DMS 273 (cell line): ENCODE data around the gene UBTFL1.
"Not testable (repeated sequence)": the region's sequence is repeated elsewhere in the genome, so short reads cannot be mapped to it uniquely, and the experiment has no call there.

ENCODE experiments used
- DNase-seq: peaks from one replicate; lab custom pipeline; 2025; ENCODE audit not compliant: unreplicated experiment; lab: John Stamatoyannopoulos, UW

The UBTFL1 gene

DNA sequence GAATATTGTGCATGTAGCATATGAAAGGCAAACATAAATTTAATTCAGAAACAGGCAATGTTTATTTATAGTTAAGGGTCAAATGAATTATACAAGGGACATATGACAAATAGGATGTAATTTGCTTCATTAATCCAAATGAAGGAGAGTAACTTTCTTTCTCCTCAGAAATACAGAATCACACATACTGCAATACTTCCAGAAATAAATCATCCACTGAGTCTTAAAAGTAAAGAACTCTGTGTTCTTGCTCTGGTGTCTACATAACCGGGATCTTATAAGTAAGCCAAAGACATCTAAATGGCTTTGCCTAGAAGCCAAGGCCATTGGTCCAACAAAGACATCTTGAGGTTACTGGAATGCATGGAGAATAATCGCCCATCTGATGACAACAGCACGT is at the start of gene UBTFL1:
UBTFL1 (plus strand) TSS at position 301 of the 400 bp plus-strand sequence; CDS start at position 301, 0 bp downstream.
- not testable (repeated sequence) for DNase-seq

- DNase-seq, result not testable (repeated sequence)
Measured at GRCh38 chr11:90051591-90052209, 34.0 kb upstream of the UBTFL1 start.

GRCh38 chr11:90052311-90052710 is 33.4 kb upstream of the UBTFL1 start:
- DNase-seq, result not testable (repeated sequence)

DNA sequence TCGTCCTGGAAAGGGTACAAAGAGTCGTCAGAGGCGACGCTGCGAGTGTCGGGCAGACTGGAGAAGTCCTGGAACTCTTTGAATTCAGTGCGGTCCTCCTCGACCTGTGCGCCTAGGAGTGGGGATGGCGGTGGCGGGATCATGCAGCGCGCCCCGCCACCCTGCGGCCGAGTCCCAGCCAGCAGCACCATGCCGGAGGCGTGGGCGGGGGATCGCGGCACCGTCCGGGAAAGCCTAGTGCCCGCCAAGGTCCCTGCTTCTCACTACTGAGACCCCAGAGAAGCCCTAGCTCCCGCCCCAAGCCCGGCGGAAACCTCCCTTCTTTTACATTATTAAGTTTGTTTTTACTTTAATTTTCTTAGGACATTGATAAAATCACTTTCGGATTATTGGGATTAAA is 32.2 kb upstream of the UBTFL1 start:
- not testable (repeated sequence) for DNase-seq

GRCh38 chr11:90088731-90089130 is 3.0 kb downstream of the UBTFL1 start:
- not testable (repeated sequence) for DNase-seq

- DNase-seq, result not testable (repeated sequence)
Measured at GRCh38 chr11:90095230-90095924, 9.6 kb downstream of the UBTFL1 start.

DNA sequence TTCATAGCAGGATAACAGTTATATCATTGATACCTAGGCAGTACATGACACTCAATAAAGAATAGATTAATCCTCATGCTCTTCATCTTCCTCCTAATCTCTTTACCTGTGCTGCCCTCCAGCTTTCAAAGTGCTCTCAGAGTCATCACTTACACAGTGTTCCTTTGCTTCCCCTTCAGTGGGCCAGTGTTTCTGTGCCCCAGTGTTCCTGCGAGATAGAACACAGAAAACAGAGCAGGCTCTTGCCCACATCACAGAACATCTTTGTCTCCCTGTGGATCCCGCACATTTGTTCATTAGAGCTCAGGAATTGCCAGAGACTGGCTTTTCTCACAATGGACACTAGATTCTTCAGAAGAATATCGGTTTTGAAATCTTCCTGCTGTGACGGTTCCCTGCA is 12.5 kb downstream of the UBTFL1 start:
- not testable (repeated sequence) for DNase-seq

DNA sequence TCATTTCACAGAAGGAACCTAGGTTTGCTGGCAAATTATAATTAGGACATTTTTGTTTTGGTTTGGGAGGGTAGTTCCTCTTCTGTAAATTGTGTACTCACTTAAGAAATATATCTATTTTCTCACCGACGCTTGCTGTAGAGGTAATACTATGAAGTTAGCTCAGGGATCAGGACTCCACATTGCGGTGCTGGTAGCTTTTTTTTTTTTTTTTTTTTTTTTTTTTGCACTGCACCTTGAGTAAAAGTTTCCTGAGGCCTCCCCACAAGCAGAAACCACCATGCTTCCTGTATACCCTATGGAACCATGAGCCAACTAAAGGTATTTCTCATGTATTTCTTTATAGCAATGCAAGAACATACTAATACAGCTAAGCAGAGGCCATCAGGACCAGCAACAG is 14.7 kb downstream of the UBTFL1 start:
- DNase-seq, result no peak

GRCh38 chr11:90113541-90113940 is 27.8 kb downstream of the UBTFL1 start:
- peak; percentile 6 for DNase-seq

- DNase-seq, result no peak
Measured at GRCh38 chr11:90120191-90120590, 34.4 kb downstream of the UBTFL1 start.

DNA sequence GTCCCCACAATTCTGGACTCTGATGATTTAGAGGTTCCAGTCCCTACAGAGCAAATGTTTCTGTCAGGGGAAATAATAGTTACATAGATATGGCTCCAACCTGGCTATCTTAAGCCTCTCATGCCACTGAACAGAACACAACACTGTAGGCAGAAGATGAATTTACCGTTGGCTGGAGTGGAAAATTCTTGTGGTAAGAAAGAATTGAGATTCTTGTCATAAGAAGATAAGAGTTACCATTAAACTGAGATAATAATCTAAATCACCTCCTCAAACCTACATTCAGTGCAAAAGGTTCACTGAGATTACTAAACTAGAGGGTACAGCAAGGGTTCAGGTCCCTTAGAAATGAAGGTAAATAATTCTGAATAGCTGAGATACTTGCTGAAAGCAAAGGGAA is 38.6 kb downstream of the UBTFL1 start:
- DNase-seq, result no peak

DNA sequence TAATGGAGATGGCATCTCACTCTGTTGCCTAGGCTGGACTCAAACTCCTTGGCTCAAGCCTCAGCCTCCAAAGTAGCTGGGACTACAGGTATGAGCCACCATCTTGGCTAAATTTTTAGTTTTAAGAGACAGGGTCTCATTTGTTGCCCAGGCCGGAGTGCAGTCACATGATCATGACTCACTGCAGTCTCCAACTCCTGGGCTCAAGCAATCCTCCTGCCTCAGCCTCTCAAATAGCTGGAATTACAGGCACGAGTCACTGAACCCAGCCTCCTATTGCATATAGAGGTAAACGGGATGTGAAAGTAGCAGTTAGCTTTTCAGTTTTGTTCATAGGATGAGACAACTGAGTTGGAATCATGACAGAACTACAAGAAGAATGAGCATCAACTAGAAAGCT is 39.2 kb downstream of the UBTFL1 start:
- DNase-seq, result no peak

DNA sequence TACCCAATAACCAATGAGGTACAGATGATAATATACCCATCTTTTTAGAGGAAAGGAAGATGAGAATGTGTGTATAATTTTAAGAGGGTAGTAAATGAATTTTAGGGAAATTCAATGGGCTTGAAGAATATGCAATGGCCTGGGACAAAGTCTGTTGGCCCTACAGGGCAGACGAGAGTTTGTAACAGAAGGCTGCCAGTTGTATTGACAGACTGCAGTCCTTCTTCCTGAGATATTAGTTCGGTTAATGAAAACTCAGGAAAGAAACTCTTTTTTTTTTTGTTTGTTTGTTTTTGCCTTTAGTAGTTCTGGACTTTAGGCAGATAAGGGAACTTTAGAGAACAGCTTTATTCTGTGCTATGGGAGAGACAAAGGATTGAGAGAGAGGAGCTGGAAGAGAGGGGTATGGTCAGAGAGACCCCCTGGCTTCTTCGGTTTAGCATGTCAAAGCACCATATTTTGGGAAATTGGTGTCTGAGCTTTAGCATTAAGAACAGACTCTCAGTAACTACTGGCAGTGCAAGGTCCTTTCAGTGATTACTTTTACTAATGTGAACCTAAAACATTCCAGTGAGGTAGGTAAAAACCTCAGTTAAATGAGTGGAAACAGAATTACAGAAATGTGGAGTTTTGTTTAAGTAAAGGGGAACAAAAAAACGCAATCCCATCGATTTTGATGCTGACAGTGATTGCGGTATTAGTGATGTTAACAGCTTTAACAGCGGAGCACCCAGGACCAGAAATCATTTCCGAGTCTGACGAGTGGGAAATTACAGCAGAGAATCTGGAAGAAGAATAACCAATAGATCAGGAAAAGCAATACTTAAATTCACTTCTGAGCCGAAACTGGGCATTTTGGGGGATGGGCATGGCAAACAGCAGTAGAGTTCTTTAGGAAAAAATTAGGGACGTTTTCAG is 48.1 kb downstream of the UBTFL1 start:
- no peak for DNase-seq

DNA sequence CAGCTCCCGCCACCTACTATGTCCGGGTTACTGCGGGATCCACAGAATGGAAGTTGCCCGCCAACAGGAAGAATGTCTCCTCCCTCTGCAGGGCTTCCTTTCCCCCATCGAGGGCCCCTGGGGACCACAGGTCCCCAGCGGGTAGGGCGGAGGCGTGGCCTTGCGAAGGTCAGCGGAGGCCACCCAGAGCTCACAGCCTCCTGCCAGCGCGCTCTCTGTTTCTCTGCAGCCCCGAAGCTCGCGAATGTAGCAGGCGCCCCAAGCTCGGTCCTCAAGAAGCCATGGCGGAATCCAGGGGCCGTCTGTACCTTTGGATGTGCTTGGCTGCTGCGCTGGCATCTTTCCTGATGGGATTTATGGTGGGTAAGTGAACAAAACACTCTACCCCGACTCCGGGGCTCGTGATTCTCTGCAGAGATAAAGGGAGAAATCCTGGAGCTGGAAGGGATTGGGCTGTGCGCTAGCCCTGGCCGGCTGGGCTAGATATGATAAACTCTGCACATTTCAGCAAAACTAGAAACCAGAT is 48.8 kb downstream of the UBTFL1 start, which contains the start of gene NAALAD2:
NAALAD2 (plus strand) TSS at position 186 of the 526 bp plus-strand sequence; CDS start at position 282, 96 bp downstream.
- DNase-seq, result peak; percentile 12

DNA sequence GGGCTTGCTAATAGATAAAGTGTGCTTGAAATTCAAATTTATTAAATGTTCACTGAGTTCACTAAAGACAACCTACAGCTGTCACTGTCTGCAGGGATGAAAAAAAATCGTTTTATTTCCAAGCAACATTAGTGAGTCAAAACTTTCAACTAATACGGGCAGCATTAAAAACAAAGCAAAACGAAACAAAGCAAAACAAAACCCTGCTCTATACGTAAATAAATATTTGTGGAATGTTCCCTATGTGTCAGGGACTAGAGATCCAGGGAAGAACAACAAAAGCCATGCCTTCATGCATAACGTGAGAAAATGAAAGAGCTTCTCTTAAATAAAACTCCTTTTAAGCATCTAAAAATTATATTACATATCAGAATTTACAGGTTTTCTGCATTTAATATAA is 49.3 kb downstream of the UBTFL1 start:
- DNase-seq, result no peak
